ENCODE data around the gene CNTN5. TPM values are rescaled to one million over a fixed set of nuclear protein-coding genes. Genes with fewer than 3 reads are reported as not detected.

Gene CNTN5
- total RNA-seq, 1 experiment from 2014 or later = not detected

DNA sequence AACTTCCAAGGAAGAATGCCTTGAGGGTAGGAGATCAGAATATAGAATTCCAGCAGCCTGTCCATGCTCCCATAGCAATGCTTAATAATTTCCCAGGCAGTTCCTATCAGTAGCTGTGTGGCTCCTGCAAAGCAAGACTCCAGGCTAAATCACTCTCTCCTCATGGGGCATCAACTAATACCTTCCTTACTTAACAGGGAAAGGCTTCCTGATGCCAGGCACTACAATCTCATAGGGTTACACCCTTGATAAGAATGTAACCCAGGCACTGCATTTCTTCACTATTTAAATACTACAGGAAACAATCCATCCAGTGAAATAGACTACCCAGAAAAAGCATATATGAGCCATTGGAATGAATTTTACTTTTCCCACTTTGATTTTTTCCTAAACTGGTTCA lies 1051.4 kb downstream of the CNTN5 start:
- H3K27me3 ChIP-seq (ENCODE audit: insufficient read depth, low read length) = no peaks in the 10 kb centered on the region

More for the DNA sequence above, 1051.4 kb downstream of the CNTN5 start:
- Histone ChIP-seq H3K79me1 (ENCODE audit: insufficient read depth, low read depth, low read length, poor library complexity, severe bottlenecking) (no peaks in the 10 kb centered on the region), H3K4me2 (ENCODE audit: insufficient read depth, insufficient read length, low read length) (no peak overlapping the region), H2BK120ac (ENCODE audit: low read depth, low read length, poor library complexity, severe bottlenecking) (no peak overlapping the region), H3K27ac (ENCODE audit: insufficient read length, low read depth, low read length) (no peak overlapping the region), H4K5ac (ENCODE audit: insufficient read length, low read depth, low read length) (no peak overlapping the region), H3T11ph (ENCODE audit: low read length) (no peak overlapping the region), H2BK5ac (ENCODE audit: insufficient read length, low read length) (no peak overlapping the region), H2BK15ac (ENCODE audit: low read depth, low read length) (no peak overlapping the region), H4K8ac (replicated peaks; ENCODE audit: insufficient read length, low read depth, low read length) (no peak overlapping the region), H3K4ac (ENCODE audit: low read depth, low read length) (no peak overlapping the region), H2AK5ac (ENCODE audit: insufficient read length, low read length) (no peak overlapping the region), H3K18ac (ENCODE audit: insufficient read length, low read depth, low read length) (no peak overlapping the region), H2BK12ac (ENCODE audit: insufficient read length, low read depth, low read length) (no peak overlapping the region), H4K91ac (ENCODE audit: insufficient read length, low read depth, low read length) (no peak overlapping the region), H3K14ac (ENCODE audit: insufficient read depth, low read length) (no peak overlapping the region), H3K23ac (ENCODE audit: insufficient read length, low read depth, low read length) (no peak overlapping the region), H3K23me2 (ENCODE audit: insufficient read length, low read depth, low read length, poor library complexity, severe bottlenecking) (no peaks in the 10 kb centered on the region), H3K79me2 (ENCODE audit: insufficient read depth, low read length) (no peaks in the 10 kb centered on the region), H3K56ac (ENCODE audit: insufficient read length, low read depth, low read length) (no peak overlapping the region), H2AFZ (ENCODE audit: low read length) (no peak overlapping the region), H4K20me1 (ENCODE audit: control insufficient read depth, insufficient read depth, insufficient read length) (no peaks in the 10 kb centered on the region), H3K9ac (ENCODE audit: extremely low read depth, insufficient read length, low read length) (no peak overlapping the region), H3K9me3 (ENCODE audit: control insufficient read depth, low read depth, low read length) (no peaks in the 10 kb centered on the region), H2BK20ac (ENCODE audit: low read depth, low read length, poor library complexity, severe bottlenecking) (no peak overlapping the region), H3K4me1 (ENCODE audit: insufficient read depth, low read length) (no peaks in the 10 kb centered on the region)
- no peaks in the 10 kb centered on the region for H3K36me3 Mint-ChIP-seq (ENCODE audit: insufficient read depth in 1 of 3, low read depth in 3 of 3)
- H3K4me3 Mint-ChIP-seq = no peak overlapping the region
- peaks cover 19 to 22% of the 10 kb centered on the region in 2 experiments for H3K4me1 Mint-ChIP-seq
- no peaks in the 10 kb centered on the region for H3K9me3 Mint-ChIP-seq
- DNase-seq = no peak
- no peak for TF ChIP-seq CTCF (conservative IDR thresholded peaks at IDR 0.05)
- H3K27ac Mint-ChIP-seq = peak overlapping the region in 1 of 3 experiments; percentile 88; a peak in 2 of 7 replicates
- peaks cover 3% of the 10 kb centered on the region for H3K27me3 Mint-ChIP-seq (ENCODE audit: low read depth)
